Measurements from ENCODE around the gene RIPOR3.
A peak's percentile ranks its signal among the peaks of the same experiment; 100 is the strongest.
"Not testable (repeated sequence)": the region's sequence is repeated elsewhere in the genome, so short reads cannot be mapped to it uniquely, and the experiment has no call there.

The RIPOR3 gene

DNA sequence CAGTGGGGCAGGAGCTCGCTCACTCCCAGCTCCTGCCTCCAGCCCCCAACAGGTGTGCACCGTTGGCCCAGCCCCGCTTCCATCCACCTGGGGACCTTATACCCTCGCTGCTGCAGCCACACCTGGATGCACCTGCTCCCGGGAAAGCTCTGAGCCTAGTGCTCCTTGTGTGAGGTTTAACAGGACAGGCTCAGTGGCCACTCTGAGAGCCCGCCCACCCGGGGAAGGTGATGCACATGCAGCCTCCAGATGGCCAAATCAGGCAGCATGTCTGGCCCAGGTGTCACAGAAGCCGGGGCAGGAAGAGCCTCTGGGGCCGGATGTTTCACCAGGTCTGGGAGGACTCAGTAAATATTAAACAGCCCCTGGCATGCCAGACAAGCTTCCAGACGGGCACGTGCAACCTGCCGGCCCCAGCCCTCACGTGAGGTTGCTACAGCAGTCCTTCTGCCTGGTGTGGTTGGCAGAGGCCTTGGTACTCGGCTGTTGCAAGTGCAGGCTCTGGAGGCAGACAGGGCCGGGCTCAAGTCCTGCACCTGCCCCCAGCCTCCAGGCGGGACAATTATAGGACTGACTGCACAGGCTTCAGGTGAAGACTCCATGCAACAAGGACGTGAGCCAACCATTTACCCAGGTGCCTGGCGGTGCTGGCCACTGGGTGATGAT lies 66.9 kb downstream of the RIPOR3 start:
- peak; percentile 86 for ATAC-seq (ENCODE audit: low read depth)
- Histone ChIP-seq H3K27ac (ENCODE audit: poor library complexity, severe bottlenecking) (peak overlapping the region; percentile 49), H3K4me1 (ENCODE audit: insufficient read depth, poor library complexity, severe bottlenecking) (peaks cover 19% of the 10 kb centered on the region)

GRCh38 chr20:50621068-50621665 lies 70.2 kb downstream of the RIPOR3 start:
- TF ChIP-seq, protein P1, sequence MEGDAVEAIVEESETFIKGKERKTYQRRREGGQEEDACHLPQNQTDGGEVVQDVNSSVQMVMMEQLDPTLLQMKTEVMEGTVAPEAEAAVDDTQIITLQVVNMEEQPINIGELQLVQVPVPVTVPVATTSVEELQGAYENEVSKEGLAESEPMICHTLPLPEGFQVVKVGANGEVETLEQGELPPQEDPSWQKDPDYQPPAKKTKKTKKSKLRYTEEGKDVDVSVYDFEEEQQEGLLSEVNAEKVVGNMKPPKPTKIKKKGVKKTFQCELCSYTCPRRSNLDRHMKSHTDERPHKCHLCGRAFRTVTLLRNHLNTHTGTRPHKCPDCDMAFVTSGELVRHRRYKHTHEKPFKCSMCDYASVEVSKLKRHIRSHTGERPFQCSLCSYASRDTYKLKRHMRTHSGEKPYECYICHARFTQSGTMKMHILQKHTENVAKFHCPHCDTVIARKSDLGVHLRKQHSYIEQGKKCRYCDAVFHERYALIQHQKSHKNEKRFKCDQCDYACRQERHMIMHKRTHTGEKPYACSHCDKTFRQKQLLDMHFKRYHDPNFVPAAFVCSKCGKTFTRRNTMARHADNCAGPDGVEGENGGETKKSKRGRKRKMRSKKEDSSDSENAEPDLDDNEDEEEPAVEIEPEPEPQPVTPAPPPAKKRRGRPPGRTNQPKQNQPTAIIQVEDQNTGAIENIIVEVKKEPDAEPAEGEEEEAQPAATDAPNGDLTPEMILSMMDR (IDR thresholded peaks at IDR 0.05; ENCODE audit: poor library complexity, severe bottlenecking), result no peak
- H3K27me3 ChIP-seq (ENCODE audit: insufficient read depth, poor library complexity, severe bottlenecking), result no peaks in the 10 kb centered on the region
- H3K9me3 ChIP-seq (ENCODE audit: severe bottlenecking), result peaks cover 7% of the 10 kb centered on the region
- H3K4me1 ChIP-seq (ENCODE audit: insufficient read depth, poor library complexity, severe bottlenecking), result peaks cover 15% of the 10 kb centered on the region
- H3K27ac ChIP-seq (ENCODE audit: poor library complexity, severe bottlenecking), result no peak overlapping the region
- H3K36me3 ChIP-seq (ENCODE audit: low read depth), result no peaks in the 10 kb centered on the region
- no peak overlapping the region for H3K4me3 ChIP-seq (ENCODE audit: severe bottlenecking)
- no peak for DNase-seq (ENCODE audit: low spot score)
- no peak for ATAC-seq (ENCODE audit: low read depth)

More for the DNA sequence above, 66.9 kb downstream of the RIPOR3 start:
- Histone ChIP-seq H3K4me3 (ENCODE audit: severe bottlenecking) (no peak overlapping the region), H3K27me3 (ENCODE audit: insufficient read depth, poor library complexity, severe bottlenecking) (no peaks in the 10 kb centered on the region), H3K9me3 (ENCODE audit: severe bottlenecking) (peaks cover 7% of the 10 kb centered on the region), H3K36me3 (ENCODE audit: low read depth) (no peaks in the 10 kb centered on the region)
- TF ChIP-seq, protein P1 (IDR thresholded peaks at IDR 0.05; ENCODE audit: poor library complexity, severe bottlenecking), result no peak
- peak; percentile 94 for DNase-seq (ENCODE audit: low spot score)

DNA sequence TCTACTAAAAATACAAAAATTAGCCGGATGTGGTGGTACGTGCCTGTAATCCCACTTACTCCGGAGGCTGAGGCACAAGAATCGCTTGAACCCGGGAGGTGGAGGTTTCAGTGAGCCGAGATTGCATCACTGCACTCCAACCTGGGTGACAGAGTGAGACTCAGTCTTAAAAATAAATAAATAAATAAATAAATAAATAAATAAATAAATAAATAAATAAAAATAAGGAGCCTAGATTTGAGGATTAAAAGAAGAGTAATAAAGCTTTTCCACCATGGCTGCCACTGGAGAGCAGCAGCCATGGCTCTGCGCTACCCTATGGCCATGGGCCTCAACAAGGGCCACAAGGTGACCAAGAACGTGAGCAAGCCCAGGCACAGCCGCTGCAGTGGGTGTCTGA lies 70.9 kb downstream of the RIPOR3 start:
- DNase-seq (ENCODE audit: low spot score); H3K27ac ChIP-seq (ENCODE audit: poor library complexity, severe bottlenecking); ATAC-seq (ENCODE audit: low read depth); H3K27me3 ChIP-seq (ENCODE audit: insufficient read depth, poor library complexity, severe bottlenecking); H3K9me3 ChIP-seq (ENCODE audit: severe bottlenecking); H3K4me3 ChIP-seq (ENCODE audit: severe bottlenecking); H3K36me3 ChIP-seq (ENCODE audit: low read depth): not testable (repeated sequence)
- peaks cover 10% of the 10 kb centered on the region for H3K4me1 ChIP-seq (ENCODE audit: insufficient read depth, poor library complexity, severe bottlenecking)

GRCh38 chr20:50618537-50618936 lies 72.8 kb downstream of the RIPOR3 start:
- Histone ChIP-seq H3K36me3 (ENCODE audit: low read depth) (no peaks in the 10 kb centered on the region), H3K27ac (ENCODE audit: poor library complexity, severe bottlenecking) (no peak overlapping the region), H3K4me3 (ENCODE audit: severe bottlenecking) (no peak overlapping the region), H3K27me3 (ENCODE audit: insufficient read depth, poor library complexity, severe bottlenecking) (no peaks in the 10 kb centered on the region), H3K9me3 (ENCODE audit: severe bottlenecking) (peaks cover 7% of the 10 kb centered on the region), H3K4me1 (ENCODE audit: insufficient read depth, poor library complexity, severe bottlenecking) (no peaks in the 10 kb centered on the region)
- ATAC-seq (ENCODE audit: low read depth) (no peak; the same call in 2 of the 3 replicates), DNase-seq (ENCODE audit: low spot score) (no peak)
- TF ChIP-seq, protein P1 (IDR thresholded peaks at IDR 0.05; ENCODE audit: poor library complexity, severe bottlenecking), result no peak

GRCh38 chr20:50617022-50617421 lies 74.3 kb downstream of the RIPOR3 start:
- Histone ChIP-seq H3K9me3 (ENCODE audit: severe bottlenecking) (peaks cover 7% of the 10 kb centered on the region), H3K4me3 (ENCODE audit: severe bottlenecking) (no peak overlapping the region), H3K36me3 (ENCODE audit: low read depth) (no peaks in the 10 kb centered on the region), H3K4me1 (ENCODE audit: insufficient read depth, poor library complexity, severe bottlenecking) (no peaks in the 10 kb centered on the region), H3K27me3 (ENCODE audit: insufficient read depth, poor library complexity, severe bottlenecking) (no peaks in the 10 kb centered on the region), H3K27ac (ENCODE audit: poor library complexity, severe bottlenecking) (no peak overlapping the region)
- ATAC-seq (ENCODE audit: low read depth), result no peak
- DNase-seq (ENCODE audit: low spot score), result no peak
- TF ChIP-seq, protein P1 (IDR thresholded peaks at IDR 0.05; ENCODE audit: poor library complexity, severe bottlenecking), result no peak
